ENCODE data around the gene NTRK3. TPM values are rescaled to one million over a fixed set of nuclear protein-coding genes. Genes with fewer than 3 reads are reported as not detected.

NTRK3 gene
- total RNA-seq, 3 donors from 2014 or later (not counting 1 experiment from before 2014, with no cell fraction given): not detected

GRCh38 chr15:87961851-87962420 lies 294.6 kb downstream of the NTRK3 start:
- H3K4me3 ChIP-seq (ENCODE audit: low read length): no peak overlapping the region
- Mint-ChIP-seq H3K27ac (no peak overlapping the region), H3K27me3 (ENCODE audit: low read depth in 2 of 2) (no peaks in the 10 kb centered on the region), H3K4me3 (no peak overlapping the region), H3K4me1 (no peaks in the 10 kb centered on the region), H3K36me3 (no peaks in the 10 kb centered on the region), H3K9me3 (no peaks in the 10 kb centered on the region)
- no peaks in the 10 kb centered on the region for H3K9me3 ChIP-seq (ENCODE audit: control insufficient read depth, insufficient read depth, low read length)
- no peaks in the 10 kb centered on the region for H3K4me1 ChIP-seq (ENCODE audit: control insufficient read depth, insufficient read depth, low read length)
- TF ChIP-seq, protein P1, sequence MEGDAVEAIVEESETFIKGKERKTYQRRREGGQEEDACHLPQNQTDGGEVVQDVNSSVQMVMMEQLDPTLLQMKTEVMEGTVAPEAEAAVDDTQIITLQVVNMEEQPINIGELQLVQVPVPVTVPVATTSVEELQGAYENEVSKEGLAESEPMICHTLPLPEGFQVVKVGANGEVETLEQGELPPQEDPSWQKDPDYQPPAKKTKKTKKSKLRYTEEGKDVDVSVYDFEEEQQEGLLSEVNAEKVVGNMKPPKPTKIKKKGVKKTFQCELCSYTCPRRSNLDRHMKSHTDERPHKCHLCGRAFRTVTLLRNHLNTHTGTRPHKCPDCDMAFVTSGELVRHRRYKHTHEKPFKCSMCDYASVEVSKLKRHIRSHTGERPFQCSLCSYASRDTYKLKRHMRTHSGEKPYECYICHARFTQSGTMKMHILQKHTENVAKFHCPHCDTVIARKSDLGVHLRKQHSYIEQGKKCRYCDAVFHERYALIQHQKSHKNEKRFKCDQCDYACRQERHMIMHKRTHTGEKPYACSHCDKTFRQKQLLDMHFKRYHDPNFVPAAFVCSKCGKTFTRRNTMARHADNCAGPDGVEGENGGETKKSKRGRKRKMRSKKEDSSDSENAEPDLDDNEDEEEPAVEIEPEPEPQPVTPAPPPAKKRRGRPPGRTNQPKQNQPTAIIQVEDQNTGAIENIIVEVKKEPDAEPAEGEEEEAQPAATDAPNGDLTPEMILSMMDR (IDR thresholded peaks at IDR 0.05): no peak
- H3K36me3 ChIP-seq (ENCODE audit: control insufficient read depth, insufficient read depth, low read length): no peaks in the 10 kb centered on the region
- ATAC-seq: no peak
- no peaks in the 10 kb centered on the region for H3K27me3 ChIP-seq (ENCODE audit: control insufficient read depth, insufficient read depth, low read length)
- intact Hi-C loops (cut with micrococcal nuclease): no loop called here
- no peak overlapping the region for H3K27ac ChIP-seq (ENCODE audit: low read length)
- whole genome bisulfite sequencing (ENCODE audit: insufficient coverage): 48% methylated on average over 2 of the region's 2 CpGs
- DNase-seq: no peak

DNA sequence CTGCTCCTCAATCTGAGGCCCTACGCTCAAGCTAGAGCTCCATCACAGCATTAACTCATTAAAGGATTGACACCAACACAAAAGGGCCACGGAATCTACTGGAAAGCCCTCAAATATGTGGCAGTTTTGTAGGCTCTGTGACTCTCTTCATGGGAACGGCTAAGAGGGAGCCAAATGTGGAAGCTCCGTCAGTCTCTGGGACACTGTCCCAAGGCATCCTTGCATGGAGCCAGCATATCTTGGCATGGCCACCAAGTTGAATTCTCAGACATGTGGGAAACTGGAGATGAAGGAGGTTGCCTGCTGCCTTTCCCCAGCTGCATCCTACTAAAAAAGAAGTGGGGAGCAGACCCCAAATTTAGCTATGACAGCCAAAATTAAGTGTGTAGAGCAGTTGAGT lies 296.9 kb downstream of the NTRK3 start:
- Histone ChIP-seq H3K4me1 (ENCODE audit: control insufficient read depth, insufficient read depth, low read length) (no peaks in the 10 kb centered on the region), H3K27ac (ENCODE audit: low read length) (no peak overlapping the region), H3K27me3 (ENCODE audit: control insufficient read depth, insufficient read depth, low read length) (no peaks in the 10 kb centered on the region), H3K9me3 (ENCODE audit: control insufficient read depth, insufficient read depth, low read length) (no peaks in the 10 kb centered on the region), H3K36me3 (ENCODE audit: control insufficient read depth, insufficient read depth, low read length) (no peaks in the 10 kb centered on the region), H3K4me3 (ENCODE audit: low read length) (no peak overlapping the region)
- intact Hi-C loops (cut with micrococcal nuclease): no loop called here
- DNase-seq (no peak), ATAC-seq (no peak)
- no peak overlapping the region for H3K27ac Mint-ChIP-seq
- H3K36me3 Mint-ChIP-seq: no peaks in the 10 kb centered on the region
- TF ChIP-seq, protein P1 (IDR thresholded peaks at IDR 0.05): no peak
- H3K4me3 Mint-ChIP-seq: no peak overlapping the region
- WGBS (ENCODE audit: insufficient coverage): 84% methylated on average over 4 of the region's 4 CpGs
- H3K4me1 Mint-ChIP-seq: no peaks in the 10 kb centered on the region
- no peaks in the 10 kb centered on the region for H3K9me3 Mint-ChIP-seq
- no peaks in the 10 kb centered on the region for H3K27me3 Mint-ChIP-seq (ENCODE audit: low read depth in 2 of 2)

GRCh38 chr15:87959080-87959479 lies 297.5 kb downstream of the NTRK3 start:
- 90% methylated on average over 11 of the region's 11 CpGs for WGBS (ENCODE audit: insufficient coverage)
- TF ChIP-seq, protein P1 (IDR thresholded peaks at IDR 0.05): no peak
- Histone ChIP-seq H3K4me3 (ENCODE audit: low read length) (no peak overlapping the region), H3K27me3 (ENCODE audit: control insufficient read depth, insufficient read depth, low read length) (no peaks in the 10 kb centered on the region), H3K36me3 (ENCODE audit: control insufficient read depth, insufficient read depth, low read length) (no peaks in the 10 kb centered on the region), H3K4me1 (ENCODE audit: control insufficient read depth, insufficient read depth, low read length) (no peaks in the 10 kb centered on the region), H3K9me3 (ENCODE audit: control insufficient read depth, insufficient read depth, low read length) (no peaks in the 10 kb centered on the region), H3K27ac (ENCODE audit: low read length) (no peak overlapping the region)
- DNase-seq (no peak), ATAC-seq (no peak)
- Mint-ChIP-seq H3K4me3 (no peak overlapping the region), H3K27me3 (ENCODE audit: low read depth in 2 of 2) (no peaks in the 10 kb centered on the region), H3K4me1 (no peaks in the 10 kb centered on the region), H3K36me3 (no peaks in the 10 kb centered on the region), H3K9me3 (no peaks in the 10 kb centered on the region), H3K27ac (no peak overlapping the region)
- intact Hi-C loops (cut with micrococcal nuclease): no loop called here

DNA sequence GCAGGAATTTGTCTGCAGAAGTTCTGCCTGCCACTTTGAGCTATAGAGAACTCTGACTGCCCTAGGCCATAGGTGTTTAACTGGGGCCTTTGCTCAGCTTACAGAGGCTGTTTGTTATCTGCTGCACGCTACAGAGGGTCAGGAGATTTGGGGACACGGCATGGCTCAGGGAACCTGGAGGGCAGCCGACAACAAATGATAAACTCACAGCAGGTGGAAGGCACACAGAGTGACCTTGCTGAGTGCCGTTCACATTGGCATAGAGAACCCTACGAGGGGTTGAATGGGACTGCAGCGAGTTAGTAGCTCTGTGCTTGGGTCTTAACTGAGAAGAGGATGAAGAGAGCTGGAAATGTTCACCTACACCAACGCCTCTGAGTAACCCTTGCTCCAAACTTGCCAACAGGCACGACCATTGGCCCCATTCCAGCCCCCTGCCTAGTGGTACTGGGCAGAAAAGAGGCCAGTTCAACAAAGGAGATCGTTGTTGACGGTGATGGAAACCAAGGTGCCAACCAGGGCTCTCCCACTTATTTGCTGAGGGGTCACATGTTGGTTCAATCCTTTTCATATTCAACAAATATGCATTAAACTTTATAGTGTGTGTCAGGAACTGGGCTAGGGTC lies 301.1 kb downstream of the NTRK3 start:
- WGBS (ENCODE audit: insufficient coverage): 86% methylated on average over 10 of the region's 10 CpGs
- H3K4me3 ChIP-seq (ENCODE audit: low read length): no peak overlapping the region
- TF ChIP-seq, protein P1 (IDR thresholded peaks at IDR 0.05): no peak

More for the DNA sequence above, 301.1 kb downstream of the NTRK3 start:
- Mint-ChIP-seq H3K9me3 (no peaks in the 10 kb centered on the region), H3K36me3 (no peaks in the 10 kb centered on the region), H3K4me1 (no peaks in the 10 kb centered on the region), H3K27me3 (ENCODE audit: low read depth in 2 of 2) (no peaks in the 10 kb centered on the region), H3K4me3 (no peak overlapping the region), H3K27ac (no peak overlapping the region)
- Histone ChIP-seq H3K4me1 (ENCODE audit: control insufficient read depth, insufficient read depth, low read length) (no peaks in the 10 kb centered on the region), H3K9me3 (ENCODE audit: control insufficient read depth, insufficient read depth, low read length) (no peaks in the 10 kb centered on the region), H3K27me3 (ENCODE audit: control insufficient read depth, insufficient read depth, low read length) (no peaks in the 10 kb centered on the region), H3K36me3 (ENCODE audit: control insufficient read depth, insufficient read depth, low read length) (no peaks in the 10 kb centered on the region), H3K27ac (ENCODE audit: low read length) (no peak overlapping the region)
- intact Hi-C loops (cut with micrococcal nuclease): no loop called here
- ATAC-seq: no peak
- no peak for DNase-seq
